Skeletal muscle cell (primary cell): ENCODE measurements around the gene LAMB1.

Experiments used
- DNase-seq: peaks from one replicate; pipeline ENCODE4 v3.0.0-alpha.2; 2010; ENCODE audit warnings: low read depth
- H3K4me3 ChIP-seq: 2 replicates; pipeline ENCODE4 v1.5.1; 2011; ENCODE audit warnings: low read depth, mild to moderate bottlenecking, control low read depth, low read length, moderate library complexity

LAMB1 gene

DNA sequence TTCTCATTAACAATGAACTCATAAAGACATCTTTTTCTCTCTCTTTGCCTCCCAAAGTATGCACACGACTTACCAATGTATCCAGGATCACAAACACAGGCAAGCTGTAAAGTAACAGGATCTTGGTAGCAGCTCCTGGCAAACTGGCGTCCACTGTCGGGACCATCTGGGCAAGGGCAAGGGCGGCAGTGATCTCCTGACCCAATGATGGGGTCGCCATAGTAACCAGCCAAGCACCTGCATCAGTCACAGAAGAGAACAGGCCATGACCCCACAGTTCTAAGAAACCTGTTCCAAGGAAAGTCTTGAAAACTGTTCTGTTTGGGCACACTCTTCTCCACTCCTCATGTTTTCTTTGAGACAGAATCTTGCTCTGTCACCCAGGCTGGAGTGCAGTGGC lies 47.6 kb downstream of the LAMB1 start:
- no peak for DNase-seq

DNA sequence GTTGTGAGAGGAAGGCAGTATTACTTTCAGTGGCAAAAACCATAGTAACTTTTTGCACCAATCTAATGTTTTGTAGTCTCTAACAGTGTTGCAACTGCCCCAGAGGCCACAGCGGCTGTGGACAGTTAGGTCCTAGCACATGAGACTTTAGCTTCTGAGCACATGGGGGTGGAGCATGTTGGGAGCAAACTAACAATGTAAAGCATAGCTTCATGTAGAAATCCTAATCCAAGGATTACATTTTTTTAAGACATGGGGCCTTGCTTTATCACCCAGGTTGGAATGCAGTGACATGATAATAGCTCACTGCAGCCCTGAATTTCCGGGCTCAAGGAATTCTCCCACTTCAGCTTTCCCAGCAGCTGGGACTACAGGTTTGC lies 49.0 kb downstream of the LAMB1 start:
- H3K4me3 ChIP-seq: no peak overlapping the region
- DNase-seq: no peak

More for the DNA sequence above, 47.6 kb downstream of the LAMB1 start:
- no peak overlapping the region for H3K4me3 ChIP-seq

DNA sequence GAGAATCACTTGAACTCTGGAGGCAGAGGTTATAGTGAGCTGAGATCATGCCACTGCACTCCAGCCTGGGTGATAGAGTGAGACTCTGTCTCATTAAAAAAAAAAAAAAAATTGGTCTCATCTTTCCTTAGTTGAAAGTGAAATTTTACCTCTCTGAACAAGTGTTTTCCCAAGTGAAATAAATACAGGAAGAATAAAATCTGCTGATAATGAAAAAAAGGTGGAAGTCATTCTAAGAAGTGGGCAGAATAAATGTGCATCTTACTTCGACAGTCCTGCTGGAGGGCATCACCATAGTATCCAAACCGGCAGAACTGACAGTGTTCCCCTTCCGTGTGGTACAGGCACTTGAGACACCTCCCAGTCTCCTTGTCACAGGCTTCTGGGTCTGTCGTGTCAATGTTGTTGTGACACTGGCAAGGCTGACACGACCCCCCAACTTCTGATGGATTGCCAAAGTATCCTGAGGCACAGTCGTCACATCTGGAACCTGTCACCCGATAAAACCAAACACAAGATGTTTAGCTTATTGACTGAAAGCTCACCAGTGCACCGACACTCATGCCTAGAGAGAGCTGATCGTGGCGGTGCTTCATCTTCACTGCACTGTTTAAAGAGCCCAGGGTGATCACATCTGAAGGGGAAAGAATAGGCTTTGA lies 49.6 kb downstream of the LAMB1 start:
- no peak overlapping the region for H3K4me3 ChIP-seq
- DNase-seq: no peak

DNA sequence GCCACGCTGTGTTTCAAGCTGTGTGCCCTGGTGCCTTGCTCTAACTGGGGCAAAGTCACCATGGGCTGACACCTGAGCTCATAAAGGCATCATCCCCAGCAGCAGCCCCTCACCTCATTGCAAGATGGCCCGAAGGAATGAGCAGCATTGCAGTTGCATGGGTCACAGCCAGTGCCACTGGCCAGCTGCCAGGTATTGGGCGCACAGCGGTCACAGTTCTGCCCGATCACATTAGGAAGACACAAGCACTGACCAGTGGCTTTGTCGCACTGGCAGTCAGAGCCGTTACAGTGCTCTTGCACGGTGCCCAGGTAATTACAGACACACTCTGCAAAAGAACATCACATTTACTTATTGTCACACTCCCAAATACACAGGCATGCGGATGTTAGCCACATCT lies 51.1 kb downstream of the LAMB1 start:
- no peak for DNase-seq
- no peak overlapping the region for H3K4me3 ChIP-seq

DNA sequence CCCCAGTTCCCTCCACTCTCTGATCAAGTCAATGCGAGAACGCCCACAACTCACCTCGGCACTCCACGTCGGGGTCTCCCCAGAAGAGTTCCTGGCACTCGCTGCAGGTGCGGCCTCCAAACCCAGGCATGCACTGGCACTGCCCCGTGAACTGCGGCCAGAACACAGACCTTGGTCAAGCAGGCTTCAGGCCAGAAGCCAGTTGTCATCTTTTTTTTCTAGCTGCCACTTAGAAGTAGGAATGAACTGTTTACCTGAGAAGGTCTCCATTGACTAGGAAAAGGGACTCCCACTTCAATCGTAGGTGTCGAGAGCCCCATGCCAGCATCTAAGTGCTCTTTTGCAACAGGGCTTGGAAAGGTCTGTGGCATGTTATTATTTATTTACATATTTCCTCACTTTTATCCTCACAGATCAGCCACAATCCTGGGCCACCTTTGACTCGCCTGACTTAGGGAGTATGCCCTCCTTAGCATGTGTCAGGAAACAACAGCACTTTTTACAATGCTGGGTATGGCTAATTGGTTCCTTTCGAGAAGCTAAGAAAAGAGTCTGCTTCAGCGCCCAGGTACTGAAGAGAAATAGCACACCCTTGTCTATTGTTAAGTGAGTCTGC lies 51.7 kb downstream of the LAMB1 start:
- no peak overlapping the region for H3K4me3 ChIP-seq
- DNase-seq: no peak

DNA sequence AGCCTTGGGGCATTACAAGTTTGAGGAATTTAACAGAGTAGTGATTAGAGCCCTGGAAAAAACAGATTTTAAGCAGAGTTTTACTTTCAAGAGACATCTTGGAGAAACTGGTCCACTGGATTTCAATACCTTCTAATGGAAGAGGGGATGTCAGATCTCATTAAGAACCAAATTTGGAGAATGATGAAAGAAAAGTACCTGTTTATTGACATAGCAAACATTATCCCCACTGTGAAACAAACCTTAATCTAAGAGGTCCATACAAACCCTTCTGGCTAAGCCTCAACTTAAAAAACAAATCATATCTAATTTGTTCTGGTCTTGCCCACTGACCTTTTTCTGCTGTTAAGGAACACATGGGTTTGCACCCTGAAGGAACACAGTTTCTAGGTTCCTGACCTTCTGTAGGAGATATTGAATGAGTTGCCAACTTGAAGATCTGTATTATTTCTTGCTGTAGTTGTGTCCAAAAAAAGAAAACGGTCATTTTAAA lies 53.5 kb downstream of the LAMB1 start:
- no peak for DNase-seq
- no peak overlapping the region for H3K4me3 ChIP-seq

DNA sequence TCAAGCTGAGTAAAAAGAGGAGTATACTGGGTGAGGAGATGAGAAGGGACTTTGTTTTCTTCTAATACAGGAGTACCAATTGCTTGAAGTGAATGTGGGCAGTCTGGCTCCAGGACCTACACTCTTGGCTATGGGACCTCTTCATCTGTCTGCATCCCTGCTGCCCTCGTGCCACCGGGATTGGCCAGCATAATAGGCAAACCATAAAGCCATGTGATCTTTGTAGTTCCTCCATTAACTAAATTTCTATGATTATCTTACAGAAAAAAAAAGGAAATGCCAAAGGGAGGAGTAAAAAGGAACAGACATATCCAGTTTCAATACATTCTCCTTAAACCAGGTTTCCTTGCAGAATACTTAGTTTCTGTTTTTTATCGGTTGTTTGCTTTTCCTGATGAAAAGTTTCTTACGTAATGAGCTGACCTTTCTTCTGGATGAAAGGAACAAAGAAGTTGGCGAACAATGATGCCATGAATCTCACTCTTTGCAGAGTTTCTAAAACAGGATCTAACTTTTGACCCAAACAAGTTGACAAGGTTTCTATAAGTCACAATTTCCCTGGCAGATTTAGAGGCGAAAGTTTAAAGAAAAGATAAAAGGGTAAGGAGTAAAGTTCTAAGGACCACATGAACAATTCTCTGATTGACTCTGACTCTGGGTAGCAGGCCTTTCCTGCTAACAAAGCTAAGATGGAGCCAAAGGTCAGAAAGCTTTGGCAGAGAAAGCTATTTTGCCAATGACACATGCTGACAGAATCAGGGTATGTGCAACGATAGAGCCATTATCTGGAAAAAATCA lies 54.1 kb downstream of the LAMB1 start:
- H3K4me3 ChIP-seq: no peak overlapping the region

DNA sequence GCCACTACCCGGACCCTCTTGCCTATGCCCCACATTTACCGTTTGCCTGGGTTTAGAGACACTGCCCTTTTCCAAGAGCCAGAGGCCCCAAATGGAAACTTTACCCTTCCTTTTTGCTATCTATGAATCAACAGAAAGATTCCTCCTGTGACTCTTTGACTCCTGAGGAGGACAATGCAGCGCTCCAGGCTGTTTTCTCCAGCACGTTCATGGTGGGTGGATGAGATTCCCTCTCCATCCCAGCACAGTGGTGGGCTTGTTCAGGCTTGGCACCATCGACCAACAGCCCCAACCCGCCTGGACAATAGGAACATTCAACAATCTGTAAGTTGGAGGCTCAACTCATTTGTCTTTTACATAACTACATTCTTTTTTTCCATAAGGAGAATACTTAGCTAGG lies 56.1 kb downstream of the LAMB1 start:
- no peak for DNase-seq
- no peak overlapping the region for H3K4me3 ChIP-seq

More for the DNA sequence above, 54.1 kb downstream of the LAMB1 start:
- DNase-seq: peak; percentile 79

DNA sequence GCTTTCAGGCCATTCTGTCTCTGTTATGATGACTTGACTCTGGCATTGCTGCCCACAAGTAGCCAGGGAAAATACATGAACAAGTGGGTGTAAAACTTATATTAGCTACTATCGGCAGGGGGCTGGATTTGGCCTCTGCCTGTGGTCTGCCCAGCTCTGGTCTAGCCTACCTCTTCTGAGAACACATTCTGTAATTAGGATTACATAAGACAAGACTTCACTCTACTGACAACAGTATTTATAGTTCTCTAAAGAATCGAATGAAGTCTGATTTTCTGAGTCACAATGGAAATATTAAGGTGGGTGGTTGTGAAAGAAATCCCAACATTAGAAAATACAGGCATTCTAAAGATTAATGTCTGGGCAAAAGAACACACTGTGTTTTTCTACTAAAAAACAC lies 56.5 kb downstream of the LAMB1 start:
- no peak overlapping the region for H3K4me3 ChIP-seq
- DNase-seq: no peak

DNA sequence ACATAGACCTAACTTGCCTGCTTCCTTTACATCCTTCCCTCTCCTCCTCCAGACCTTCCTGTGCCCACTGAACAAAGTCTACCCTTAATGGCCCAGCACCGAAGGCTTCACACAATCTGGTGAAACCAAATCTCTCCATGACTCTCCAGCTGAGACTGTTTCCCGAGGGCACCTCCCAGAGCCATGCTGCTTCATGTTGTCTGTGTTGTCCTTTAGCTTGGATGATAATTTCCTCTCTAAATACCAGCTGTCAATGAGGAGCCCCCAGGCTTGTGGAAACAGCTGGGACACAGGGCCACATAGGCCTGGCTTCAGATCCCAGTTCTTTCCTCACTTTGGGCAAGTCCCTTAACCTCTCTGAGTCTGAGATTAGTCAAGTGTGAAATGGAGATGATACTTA lies 57.6 kb downstream of the LAMB1 start:
- no peak overlapping the region for H3K4me3 ChIP-seq
- no peak for DNase-seq

DNA sequence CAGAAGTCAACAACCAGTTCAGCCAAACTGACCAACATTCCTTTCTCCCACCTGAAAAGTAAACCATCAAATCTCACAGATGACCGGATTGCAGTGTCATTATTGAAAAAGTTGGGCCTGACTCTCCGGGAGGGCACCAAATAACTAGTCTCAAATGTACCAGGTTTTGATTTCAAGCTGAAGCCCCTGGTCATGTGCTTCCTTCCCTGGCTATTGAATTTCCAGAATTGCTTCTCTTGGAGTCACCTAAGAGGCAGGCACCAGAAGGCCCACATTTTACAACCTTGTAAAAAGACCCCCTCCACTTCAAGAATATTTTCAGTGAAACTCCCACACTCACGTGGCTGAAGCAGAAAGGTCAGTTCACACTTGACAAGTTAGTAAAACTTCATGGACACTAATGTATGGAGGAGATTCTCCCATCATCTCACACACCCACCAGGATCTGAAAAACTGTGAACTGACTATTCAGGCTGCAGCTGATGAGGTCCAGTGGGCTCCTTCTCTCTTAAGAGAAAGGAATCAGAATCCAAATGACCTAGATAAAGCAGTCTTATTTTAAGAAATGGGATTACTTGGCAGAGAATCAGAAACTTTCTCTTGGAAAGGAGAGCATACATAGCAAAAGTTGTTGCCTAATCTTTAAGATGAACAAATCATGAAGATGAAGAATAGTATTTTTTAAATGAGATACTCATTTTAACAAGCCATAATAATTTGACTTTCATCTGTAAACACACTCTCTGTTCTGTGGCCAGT lies 58.4 kb downstream of the LAMB1 start:
- no peak overlapping the region for H3K4me3 ChIP-seq
- DNase-seq: no peak

DNA sequence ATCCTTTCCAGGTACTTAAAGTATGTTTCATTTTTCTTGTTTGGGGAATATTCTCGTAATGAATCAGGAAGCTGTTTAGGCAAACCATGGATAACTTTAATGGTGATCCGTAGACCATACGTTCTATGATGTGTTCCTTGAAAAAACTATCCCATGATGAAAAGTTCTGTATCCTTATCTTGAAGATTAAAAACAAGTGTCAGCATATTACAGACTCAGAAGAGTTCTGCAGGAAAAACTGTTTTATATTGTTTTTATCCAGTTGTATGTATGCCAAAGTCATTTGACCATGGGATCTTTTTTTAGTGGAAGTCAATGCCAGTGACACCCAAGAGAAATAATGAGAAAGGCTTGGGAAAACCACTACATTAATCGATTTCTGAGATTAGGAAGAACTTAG lies 59.9 kb downstream of the LAMB1 start:
- no peak overlapping the region for H3K4me3 ChIP-seq
- no peak for DNase-seq

DNA sequence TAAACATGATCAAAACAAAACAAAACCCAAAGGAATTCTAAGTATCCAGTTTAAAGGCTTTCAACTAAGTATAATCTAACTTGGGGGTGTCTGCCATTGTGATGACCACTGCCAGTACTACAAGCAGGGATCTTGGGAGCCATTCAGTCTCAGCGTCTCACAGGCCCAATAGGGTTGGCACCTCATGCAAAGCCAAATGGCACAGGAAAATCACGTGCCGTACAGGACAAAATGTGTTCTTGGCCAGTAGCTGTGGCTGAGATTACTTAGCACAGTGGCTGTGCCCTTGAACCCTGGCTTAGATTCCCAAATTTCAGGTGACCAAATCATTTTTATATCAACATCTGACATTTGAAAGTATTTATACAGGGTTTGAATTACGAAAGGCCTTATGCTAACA lies 62.0 kb downstream of the LAMB1 start:
- H3K4me3 ChIP-seq: no peak overlapping the region
- DNase-seq: no peak

DNA sequence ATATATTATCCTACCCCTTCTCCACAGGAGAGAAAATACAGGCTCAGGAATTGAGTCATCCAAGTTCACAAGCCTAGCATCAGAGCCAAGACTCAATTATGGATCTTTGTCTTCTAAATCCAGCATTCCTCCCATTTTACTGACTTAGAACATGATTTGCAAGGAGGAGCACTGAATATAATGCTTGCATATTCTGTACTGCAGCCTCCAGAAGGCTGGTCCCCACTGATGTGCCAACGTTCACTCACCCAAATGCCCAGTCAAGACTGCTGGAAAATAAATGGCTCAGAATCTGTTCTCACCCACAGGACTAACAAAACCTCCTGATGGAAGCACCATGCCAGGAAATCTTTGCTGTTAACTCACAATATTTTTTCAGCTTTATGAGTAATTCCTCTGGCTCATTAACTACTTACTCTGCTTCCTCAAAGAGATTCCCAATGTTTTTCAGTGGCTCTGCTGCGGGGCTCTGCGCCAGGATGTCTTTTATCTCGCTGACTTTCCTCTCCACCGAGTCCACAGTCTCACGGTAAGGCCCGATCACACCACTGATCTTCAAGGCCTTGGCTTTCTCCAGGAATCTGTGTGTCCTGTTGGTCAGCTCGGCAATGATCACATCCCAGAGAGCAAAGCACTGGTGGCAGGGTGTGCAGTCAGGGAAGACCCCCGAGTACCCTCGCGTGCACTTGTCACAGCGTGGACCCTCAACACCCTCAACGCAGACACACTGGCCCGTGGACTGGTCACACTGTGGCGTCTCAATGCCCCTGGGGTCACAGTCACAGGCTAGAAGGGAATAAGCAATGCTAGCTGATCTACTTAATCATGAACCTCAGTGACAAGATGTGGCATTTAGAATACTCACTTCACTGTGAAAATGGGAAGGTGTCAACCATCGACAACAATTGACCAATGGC lies 63.1 kb downstream of the LAMB1 start:
- peak; percentile 56 for DNase-seq
- H3K4me3 ChIP-seq: no peak overlapping the region

DNA sequence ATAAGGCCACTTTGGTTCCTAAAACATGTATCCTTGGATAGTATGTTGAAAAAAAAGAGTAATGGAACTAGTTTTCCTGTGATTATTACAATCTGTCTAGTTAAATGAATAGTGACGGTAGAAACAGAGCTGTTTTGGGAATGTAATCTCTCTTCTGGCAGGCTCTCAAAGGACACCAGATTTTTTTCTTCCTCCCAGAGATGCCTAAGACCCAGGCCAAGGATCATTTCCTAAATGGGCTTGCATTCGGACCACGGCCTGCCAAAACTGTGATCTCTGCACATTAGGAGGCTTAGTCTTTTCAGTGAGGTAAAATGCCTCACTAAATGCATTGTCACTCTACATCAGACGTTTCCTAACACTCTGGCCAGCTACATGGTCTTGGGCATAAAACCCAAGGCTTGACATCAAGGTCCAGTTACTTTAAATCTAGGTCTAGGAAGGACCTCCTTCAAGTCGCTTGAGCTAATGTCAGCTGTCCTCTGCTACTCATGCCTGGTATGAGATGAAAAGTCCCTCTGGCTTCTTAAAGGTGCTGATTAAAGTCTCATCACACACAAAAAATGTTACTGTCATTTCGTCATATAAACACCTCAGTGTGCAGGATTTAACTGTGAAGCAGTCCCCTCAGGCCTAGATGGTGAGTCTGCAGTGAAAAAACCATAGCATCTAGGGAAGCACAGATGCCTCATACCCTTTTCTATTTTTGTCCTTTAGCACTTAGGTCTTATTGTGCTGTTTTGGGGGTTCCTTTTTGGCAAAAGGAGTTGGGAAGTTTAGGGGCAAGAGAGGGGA lies 64.3 kb downstream of the LAMB1 start:
- DNase-seq: no peak
- no peak overlapping the region for H3K4me3 ChIP-seq

DNA sequence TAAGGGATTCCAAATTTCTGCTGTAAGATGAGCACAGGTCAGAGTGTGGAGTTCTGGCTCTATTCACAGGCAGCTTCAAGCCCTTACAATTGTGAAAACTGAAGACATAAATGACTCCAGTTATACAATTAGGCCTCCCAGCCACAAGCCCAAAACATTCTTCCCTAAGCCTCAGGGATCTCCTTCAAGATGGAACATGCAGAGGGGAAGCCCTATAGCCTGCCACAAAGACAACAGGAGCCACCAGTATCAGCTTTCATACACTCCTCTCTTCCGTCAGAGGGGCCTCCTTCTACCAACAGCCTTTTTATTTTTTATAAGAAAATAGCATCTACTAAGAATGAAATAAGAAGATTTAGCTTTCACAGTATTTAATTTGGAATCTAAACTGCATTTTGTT lies 65.4 kb downstream of the LAMB1 start:
- DNase-seq: no peak

DNA sequence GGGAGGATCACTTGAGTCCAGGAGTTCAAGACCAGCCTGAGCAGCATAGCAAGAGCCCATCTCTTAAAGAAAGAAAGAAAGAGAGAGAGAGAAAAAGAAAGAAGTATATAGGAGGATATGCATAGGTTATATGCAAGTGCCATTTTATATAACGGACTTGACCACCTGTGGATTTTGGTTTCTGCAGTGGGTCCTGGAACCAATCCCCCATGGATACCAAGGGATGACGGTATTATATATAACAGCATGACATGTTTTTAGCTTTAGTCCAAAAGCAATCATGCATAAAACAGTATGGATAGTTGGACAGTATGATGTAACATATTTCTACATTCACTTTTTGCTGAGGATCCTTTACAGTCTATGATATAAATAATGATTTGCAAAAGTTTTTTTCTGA lies 66.6 kb downstream of the LAMB1 start:
- H3K4me3 ChIP-seq: no peak overlapping the region
- DNase-seq: no peak

More for the DNA sequence above, 65.4 kb downstream of the LAMB1 start:
- no peak overlapping the region for H3K4me3 ChIP-seq
